WTC11 (cell line): Measurements from ENCODE around the gene GREB1.

Source experiments
- CREB1 ChIP-seq: sonication (generic); formaldehyde crosslinking; IDR thresholded peaks from 2 replicates; pipeline ENCODE4 v1.8.0; 2023; ENCODE audit warnings: mild to moderate bottlenecking, missing genetic modification reagents
- ESRRA ChIP-seq: sonication (generic); formaldehyde crosslinking; IDR thresholded peaks from 2 replicates; pipeline ENCODE4 v1.8.1; 2022; ENCODE audit warnings: mild to moderate bottlenecking, missing genetic modification reagents, borderline replicate concordance
- JUN ChIP-seq: sonication (generic); formaldehyde crosslinking; IDR thresholded peaks from 2 replicates; pipeline ENCODE4 v1.8.0; 2023; ENCODE audit warnings: mild to moderate bottlenecking, missing genetic modification reagents
- ZNF281 ChIP-seq: sonication (generic); formaldehyde crosslinking; IDR thresholded peaks from 2 replicates; pipeline ENCODE4 v1.8.0; 2023; ENCODE audit warnings: mild to moderate bottlenecking, missing genetic modification reagents
- TF ChIP-seq, protein P1 (sequence below): fragments of 200-600 bp; IDR thresholded peaks from 2 replicates; pipeline ENCODE4 v1.8.0; 2022; ENCODE audit warnings: antibody characterized with exemption

- TF ChIP-seq ESRRA (CRISPR knock-in tag) (no peak), CREB1 (CRISPR knock-in tag) (no peak), ZNF281 (CRISPR knock-in tag) (no peak), JUN (CRISPR knock-in tag) (no peak)
- TF ChIP-seq, protein P1, sequence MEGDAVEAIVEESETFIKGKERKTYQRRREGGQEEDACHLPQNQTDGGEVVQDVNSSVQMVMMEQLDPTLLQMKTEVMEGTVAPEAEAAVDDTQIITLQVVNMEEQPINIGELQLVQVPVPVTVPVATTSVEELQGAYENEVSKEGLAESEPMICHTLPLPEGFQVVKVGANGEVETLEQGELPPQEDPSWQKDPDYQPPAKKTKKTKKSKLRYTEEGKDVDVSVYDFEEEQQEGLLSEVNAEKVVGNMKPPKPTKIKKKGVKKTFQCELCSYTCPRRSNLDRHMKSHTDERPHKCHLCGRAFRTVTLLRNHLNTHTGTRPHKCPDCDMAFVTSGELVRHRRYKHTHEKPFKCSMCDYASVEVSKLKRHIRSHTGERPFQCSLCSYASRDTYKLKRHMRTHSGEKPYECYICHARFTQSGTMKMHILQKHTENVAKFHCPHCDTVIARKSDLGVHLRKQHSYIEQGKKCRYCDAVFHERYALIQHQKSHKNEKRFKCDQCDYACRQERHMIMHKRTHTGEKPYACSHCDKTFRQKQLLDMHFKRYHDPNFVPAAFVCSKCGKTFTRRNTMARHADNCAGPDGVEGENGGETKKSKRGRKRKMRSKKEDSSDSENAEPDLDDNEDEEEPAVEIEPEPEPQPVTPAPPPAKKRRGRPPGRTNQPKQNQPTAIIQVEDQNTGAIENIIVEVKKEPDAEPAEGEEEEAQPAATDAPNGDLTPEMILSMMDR, result no peak
These were observed 96.0 kb downstream of the GREB1 start for GRCh38 chr2:11629851-11630250.
